ENCODE data around the gene METTL22.

GRCh38 chr16:8676737-8677375 is 55.4 kb downstream of the METTL22 start:
- TF ChIP-seq YY1 (IDR thresholded peaks at IDR 0.05), result no peak
- no peak for TF ChIP-seq RAD21 (IDR thresholded peaks at IDR 0.05)
- TF ChIP-seq CTCF (IDR thresholded peaks at IDR 0.05; ENCODE audit: low read depth, low read length, missing input control), result no peak
- TF ChIP-seq EGR1 (IDR thresholded peaks at IDR 0.05; ENCODE audit: low read depth in 2 of 2), result no peak
- no peak for TF ChIP-seq SP1 (IDR thresholded peaks at IDR 0.05)
- no peak for TF ChIP-seq FOXA2 (IDR thresholded peaks at IDR 0.05)

All from liver (tissue), 3 donors.